ENCODE measurements around the gene NTMT1.

Gene NTMT1

GRCh38 chr9:129682381-129682780 lies 56.4 kb downstream of the NTMT1 start:
- no peak for DNase-seq

- no peak for DNase-seq
Measured at GRCh38 chr9:129685220-129685932, 59.4 kb downstream of the NTMT1 start.

Measured in OCI-M1 (cell line).